HG03095 (cell line): ENCODE results near the gene SMIM30.
"Not testable (repeated sequence)": the region's sequence is repeated elsewhere in the genome, so short reads cannot be mapped to it uniquely, and the experiment has no call there.

Source experiments
- ATAC-seq: cut with Tn5 transposase; IDR thresholded peaks from one replicate; pipeline ENCODE4 v1.9.1; 2021; ENCODE audit warnings: moderate library complexity; ENCODE audit not compliant: unreplicated experiment

Gene SMIM30

GRCh38 chr7:113118074-113118959, at the start of gene SMIM30:
SMIM30 (minus strand) TSS chr7:113118554; CDS start chr7:113117578, 976 bp downstream.
- ATAC-seq = peak; percentile 100

DNA sequence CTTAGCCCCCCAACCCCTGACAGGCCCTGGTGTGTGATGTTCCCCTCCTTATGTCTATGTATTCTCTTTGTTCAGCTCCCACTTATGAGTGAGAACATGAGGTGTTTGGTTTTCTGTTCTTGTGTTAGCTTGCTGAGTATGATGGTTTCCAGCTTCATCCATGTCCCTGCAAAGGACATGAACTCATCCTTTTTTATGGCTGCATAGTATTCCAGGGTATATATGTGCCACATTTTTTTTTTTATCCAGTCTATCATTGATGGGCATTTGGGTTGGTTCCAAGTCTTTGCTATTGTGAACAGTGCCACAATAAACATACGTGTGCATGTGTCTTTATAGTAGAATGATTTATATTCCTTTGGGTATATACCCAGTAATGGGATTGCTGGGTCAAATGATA, 47.8 kb upstream of the SMIM30 start:
- not testable (repeated sequence) for ATAC-seq

GRCh38 chr7:113161050-113161449, 42.7 kb upstream of the SMIM30 start:
- no peak for ATAC-seq

DNA sequence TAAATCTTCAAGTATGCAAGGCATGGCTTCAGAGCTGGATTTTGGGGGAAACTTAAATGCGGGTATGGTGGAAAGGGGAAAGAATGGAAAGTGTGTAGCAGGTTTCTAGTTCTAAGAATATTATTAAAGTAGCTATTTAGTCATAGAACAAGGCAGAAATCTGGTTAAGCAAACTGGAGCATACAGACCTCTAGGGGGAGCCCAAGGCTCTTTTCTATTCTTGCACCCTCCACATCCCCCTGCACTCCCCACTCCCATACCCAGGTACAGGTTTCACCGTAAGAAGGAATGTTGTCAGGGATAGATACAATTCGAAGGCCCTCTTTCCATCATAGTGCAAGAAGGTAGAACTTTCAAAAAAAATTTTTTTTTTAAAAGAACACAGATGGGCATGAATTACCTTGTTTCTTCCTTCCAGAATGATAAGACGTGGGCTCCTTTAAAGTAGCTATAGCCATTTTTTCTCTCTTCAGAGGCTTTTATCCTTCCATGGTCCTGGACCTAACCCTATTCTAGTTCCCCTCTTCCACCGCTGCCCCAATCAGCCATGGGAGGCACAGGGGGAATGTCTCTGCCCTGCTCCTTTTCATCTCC, 41.5 kb upstream of the SMIM30 start:
- ATAC-seq = peak; percentile 77

DNA sequence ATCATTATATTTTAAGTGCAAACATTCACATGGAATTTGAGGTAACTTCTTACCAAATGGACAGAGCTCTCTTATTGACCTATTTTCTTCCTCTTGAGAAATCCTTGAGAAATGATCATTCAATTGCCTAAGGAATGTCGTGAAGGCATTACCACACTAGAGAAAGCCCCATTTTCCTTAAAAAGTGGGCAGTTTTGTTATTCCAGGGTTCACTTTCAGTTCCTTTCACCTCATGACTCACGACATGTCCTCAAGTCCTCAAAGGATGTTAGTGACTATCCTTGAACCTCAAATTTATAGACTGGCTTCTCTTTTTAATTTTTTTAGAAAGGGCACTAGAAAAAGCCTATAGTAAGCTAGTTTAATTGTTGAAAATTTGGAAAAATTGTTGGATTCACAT, 40.4 kb upstream of the SMIM30 start:
- ATAC-seq = no peak

DNA sequence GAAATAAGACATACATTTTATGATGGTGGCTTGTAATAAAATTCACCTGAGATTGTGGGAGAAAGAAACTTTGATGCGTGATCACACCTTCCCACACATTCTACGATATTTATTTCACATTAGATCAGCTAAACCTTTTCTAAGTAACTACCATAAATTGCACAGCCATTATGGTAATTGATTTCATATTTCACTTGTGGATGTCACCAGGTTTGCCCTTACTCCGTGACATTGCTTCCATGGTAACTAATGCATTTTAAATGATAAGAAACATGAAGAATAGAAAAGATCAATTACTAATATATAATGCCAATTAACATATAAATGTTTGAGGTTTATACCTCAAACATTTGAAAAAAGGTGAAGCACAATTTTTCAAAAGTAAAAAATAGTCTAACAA, 35.8 kb upstream of the SMIM30 start:
- no peak for ATAC-seq

DNA sequence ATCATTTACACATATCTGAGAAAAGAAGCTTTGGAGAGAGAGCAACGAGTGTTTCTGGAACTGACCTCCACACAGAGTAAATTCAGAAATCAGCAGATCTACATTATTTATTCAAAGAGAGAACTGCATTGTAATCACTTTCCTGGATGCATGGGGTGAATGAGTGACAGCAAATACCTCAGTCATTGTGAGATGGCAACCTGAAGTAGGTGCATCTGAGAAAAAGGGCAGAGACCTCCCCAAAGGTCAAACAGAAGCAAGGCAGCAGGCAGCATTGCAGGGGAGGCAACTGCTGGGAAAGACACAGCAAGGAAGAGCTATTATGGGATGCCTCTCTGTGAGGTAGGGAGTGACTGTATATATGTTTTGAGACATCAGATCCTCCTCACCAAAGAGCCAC, 26.5 kb upstream of the SMIM30 start:
- no peak for ATAC-seq

GRCh38 chr7:113143486-113144257, 25.3 kb upstream of the SMIM30 start:
- ATAC-seq = no peak

DNA sequence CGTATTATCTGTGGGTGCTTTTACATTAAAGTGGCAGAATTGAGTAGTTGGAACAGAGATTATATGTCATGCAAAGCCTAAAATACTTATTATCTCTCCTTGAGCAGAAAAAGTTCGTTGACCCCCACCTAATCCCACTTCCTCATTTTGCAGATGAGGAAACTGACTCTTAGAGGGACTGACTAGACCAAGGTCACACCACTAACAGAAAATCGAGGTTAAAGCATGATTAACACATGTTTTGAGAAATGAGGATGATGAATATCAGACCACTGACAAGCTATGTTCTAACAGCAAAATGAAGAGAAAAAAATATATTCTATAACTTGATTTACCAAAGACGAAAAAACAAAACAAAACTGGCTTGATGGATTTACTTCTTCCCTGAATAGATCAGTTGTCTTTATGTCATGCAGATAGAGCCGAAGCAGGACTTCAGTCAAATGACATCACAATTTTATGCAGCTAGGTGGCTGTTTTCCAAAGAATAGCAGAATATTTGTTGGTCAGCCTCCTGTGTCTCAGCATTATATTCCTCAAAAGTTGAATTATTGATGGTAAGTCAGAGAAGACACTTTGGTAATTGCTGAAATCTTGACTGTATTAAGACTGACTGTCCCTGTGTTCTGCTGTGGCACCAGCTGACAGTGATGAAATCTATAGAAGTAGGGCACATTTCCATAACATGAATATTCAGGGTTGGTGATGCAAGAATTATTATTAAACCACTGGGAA, 24.2 kb upstream of the SMIM30 start:
- peak; percentile 77 for ATAC-seq

- no peak for ATAC-seq
Observed at GRCh38 chr7:113141803-113142202, 23.4 kb upstream of the SMIM30 start.

GRCh38 chr7:113140956-113141355, 22.6 kb upstream of the SMIM30 start:
- ATAC-seq = no peak

DNA sequence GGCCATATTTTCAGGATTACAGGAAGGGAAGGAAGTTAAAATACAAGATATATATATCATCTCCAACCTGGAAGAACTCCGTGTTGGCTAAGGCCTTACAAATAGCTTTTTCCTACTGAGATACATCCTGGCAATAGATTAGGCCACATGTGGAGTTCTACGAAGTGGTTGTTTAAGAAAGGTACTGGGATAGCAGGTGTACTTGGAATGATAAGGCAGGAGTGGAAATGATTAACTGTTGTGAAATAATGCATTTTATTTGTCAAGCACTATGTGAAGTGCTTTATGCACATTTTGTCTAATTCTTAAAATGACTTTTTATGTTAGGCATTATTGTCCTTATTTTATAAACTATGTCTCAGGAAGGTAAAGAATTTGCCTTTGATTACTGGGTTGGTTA, 18.9 kb upstream of the SMIM30 start:
- no peak for ATAC-seq

GRCh38 chr7:113134025-113134424, 15.7 kb upstream of the SMIM30 start:
- ATAC-seq = no peak

DNA sequence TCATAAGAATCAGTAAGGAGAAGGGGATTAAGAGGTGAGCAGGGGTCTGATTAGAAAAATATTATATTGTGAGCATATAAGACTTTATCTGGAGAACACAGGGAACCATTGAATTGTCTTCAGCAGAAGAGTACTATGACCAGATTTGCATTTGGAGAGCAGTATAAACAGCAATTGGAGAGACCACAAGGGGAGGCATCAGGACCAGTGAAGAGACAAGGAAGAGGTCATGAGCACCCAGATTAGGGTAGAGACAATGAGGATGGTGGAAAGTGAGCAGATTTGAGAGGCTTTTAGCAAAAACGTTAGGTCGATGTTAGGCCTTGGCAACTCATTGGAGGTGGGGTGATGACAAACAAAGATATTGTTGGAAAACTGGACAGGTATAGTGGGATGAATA, 13.0 kb upstream of the SMIM30 start:
- ATAC-seq = no peak

GRCh38 chr7:113128031-113128430, 9.7 kb upstream of the SMIM30 start:
- no peak for ATAC-seq

DNA sequence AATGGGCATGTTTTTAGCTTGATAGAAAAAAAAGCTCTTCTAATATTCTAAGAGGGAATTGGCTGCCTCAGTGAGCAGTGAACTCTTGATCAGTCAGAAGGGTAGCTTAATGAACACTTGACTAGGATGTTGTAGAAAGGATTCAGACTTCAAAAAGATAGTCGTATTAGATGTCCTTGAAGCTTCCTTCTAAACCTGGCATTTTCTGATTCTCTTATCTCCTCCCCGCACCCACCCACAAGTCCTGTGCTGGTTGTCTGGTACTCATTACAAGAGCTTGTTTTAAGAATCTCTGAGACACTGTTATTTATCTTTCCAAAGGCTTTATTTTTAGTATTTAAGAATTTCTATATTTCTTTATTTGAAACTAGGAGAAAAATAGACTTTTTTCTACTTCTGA, 7.4 kb upstream of the SMIM30 start:
- no peak for ATAC-seq

DNA sequence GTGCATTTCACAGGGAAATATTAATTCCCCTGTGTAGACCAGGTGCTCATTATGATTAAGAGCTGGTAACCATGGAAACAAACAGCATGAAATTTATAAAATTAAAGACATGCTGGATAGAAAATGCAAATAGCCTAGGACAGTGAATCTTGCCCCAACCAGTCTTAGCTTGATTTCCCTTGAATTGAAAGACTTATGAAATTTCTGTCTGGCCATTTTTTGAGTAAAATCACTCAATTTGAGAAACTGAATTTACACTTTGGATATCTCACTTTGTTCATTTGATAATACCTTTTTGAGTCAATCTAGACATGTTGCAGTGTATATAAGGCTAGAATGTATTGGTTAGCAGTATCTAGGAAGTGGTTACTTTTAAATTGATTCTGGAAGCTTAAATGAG, 4.4 kb upstream of the SMIM30 start:
- ATAC-seq = no peak

DNA sequence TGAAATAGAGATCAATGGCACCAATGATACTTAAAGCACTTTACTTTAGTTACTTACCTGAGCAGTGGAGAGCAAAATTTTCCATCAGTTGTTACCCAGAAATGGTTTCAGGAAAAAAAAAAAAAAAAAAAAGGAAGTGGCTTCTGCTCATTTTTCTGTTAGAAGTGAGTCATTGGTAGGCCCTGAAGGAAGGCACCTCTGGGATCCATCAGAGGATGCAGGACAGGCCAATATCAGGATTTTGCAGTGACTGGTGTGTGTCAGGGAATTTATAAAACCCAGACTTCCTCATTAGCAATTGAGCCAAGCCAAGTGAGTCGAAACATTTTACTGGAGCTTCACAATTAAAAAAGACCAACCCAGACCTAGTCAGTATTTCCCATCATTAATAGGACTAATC, 2.3 kb upstream of the SMIM30 start:
- ATAC-seq = no peak

DNA sequence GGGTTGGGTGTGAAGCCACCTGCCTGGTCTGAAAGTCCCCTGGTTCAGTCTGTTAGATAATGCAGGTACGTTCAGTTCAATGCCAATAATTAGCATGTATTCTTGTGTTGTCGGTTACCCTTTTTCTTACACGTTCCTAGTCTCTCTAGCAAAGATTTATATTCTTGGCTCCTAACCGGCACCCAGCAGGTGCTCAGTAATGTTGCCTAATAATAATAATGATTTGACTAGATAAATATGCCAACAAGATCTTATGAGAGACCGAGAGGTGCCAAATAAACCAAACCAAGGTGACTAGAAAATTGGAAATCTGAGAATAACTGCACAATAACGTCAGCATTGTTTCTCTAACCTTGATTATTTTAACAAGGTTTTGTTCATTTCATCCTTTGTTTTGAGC, 1.1 kb upstream of the SMIM30 start:
- no peak for ATAC-seq

- ATAC-seq = not testable (repeated sequence)
Observed at GRCh38 chr7:113117374-113117774, 980 bp downstream of the SMIM30 start.

- no peak for ATAC-seq
Observed at GRCh38 chr7:113113912-113114311, 4.4 kb downstream of the SMIM30 start.
